NOMO-1 (cell line): ENCODE data around the gene PPM1G.

ENCODE experiments used
- DNase-seq, 2 experiments: peaks; one replicate each; lab custom pipeline; 2025; ENCODE audit not compliant: unreplicated experiment in 2 of 2; lab: John Stamatoyannopoulos, UW

The PPM1G gene

GRCh38 chr2:27350106-27350693, 59.2 kb downstream of the PPM1G start:
- no peak for DNase-seq

GRCh38 chr2:27347641-27348040, 61.8 kb downstream of the PPM1G start:
- DNase-seq = no peak

- no peak for DNase-seq
Observed at GRCh38 chr2:27336173-27336572, 73.2 kb downstream of the PPM1G start.

DNA sequence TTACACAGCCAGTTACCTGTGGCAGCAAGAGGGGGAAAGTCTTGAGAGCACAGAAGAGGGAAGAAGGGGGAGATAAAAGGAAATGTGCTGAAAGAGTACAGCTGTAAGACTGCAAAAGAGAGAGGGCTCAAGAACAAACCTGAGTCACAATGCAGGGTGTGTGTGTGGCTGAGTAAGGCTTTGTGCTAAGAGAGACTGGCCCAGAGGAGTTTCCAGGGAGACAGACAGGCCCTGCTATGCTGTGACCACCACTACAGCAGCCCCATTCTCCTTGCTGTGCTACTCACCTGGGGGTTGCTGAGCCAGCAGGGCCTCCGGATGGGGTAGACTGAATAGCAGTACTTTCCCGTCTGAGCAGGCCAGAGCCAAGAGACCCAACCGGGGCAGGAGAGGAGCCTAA, 74.1 kb downstream of the PPM1G start:
- DNase-seq = no peak
